Measurements from ENCODE around the gene LPIN3. TPM values are rescaled to one million over a fixed set of nuclear protein-coding genes. Genes with fewer than 3 reads are reported as not detected.

Gene LPIN3
- total and polyA plus RNA-seq, 7 donors: 0.57 to 3.0 (median 1.5) TPM

DNA sequence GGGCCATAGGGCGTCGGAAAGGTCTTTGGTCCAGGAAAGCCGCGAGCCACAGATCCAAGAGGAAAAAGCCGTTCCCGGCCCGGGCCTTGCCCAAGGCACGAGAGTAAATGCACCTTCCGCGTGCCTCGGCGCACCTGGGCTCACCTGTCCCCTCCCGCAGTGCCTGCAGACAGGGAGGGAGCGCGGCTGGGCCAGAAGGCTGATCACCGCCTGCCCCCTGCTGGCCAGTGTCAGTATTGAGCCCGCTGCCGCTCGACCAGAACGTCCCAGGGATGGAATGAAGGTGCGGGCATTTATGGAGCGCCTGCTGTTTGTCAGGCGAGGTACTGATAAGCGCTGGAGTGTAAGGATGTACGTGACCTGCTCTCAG, 679 bp upstream of the LPIN3 start:
- no peaks in the 10 kb centered on the region for H3K9me3 ChIP-seq
- H3K4me1 ChIP-seq: peaks cover 11% of the 10 kb centered on the region
- DNase-seq (peak; percentile 81 to 90), ATAC-seq (peak; percentile 84 to 93 (median 86))
- intact Hi-C loops (cut with DNase I): loop anchor here (1.0 to 10.0 kb wide), 8 partner anchors 71 to 375 kb away; no protein-coding TSS in a partner anchor
- 7 to 11% (median 7%) methylated on average over 25 of the region's 25 CpGs for WGBS, 3 donors
- peak overlapping the region; percentile 52 for H3K4me3 ChIP-seq
- H3K27me3 ChIP-seq (ENCODE audit: insufficient read depth in 3 of 3, low read length in 2 of 3): no peaks in the 10 kb centered on the region
- H3K27ac ChIP-seq: peak overlapping the region; percentile 60
- no peaks in the 10 kb centered on the region for H3K36me3 ChIP-seq (ENCODE audit: insufficient read depth in 1 of 2, low read depth in 1 of 2)
- TF ChIP-seq, protein P1, sequence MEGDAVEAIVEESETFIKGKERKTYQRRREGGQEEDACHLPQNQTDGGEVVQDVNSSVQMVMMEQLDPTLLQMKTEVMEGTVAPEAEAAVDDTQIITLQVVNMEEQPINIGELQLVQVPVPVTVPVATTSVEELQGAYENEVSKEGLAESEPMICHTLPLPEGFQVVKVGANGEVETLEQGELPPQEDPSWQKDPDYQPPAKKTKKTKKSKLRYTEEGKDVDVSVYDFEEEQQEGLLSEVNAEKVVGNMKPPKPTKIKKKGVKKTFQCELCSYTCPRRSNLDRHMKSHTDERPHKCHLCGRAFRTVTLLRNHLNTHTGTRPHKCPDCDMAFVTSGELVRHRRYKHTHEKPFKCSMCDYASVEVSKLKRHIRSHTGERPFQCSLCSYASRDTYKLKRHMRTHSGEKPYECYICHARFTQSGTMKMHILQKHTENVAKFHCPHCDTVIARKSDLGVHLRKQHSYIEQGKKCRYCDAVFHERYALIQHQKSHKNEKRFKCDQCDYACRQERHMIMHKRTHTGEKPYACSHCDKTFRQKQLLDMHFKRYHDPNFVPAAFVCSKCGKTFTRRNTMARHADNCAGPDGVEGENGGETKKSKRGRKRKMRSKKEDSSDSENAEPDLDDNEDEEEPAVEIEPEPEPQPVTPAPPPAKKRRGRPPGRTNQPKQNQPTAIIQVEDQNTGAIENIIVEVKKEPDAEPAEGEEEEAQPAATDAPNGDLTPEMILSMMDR (IDR thresholded peaks at IDR 0.05): peak; percentile 100

DNA sequence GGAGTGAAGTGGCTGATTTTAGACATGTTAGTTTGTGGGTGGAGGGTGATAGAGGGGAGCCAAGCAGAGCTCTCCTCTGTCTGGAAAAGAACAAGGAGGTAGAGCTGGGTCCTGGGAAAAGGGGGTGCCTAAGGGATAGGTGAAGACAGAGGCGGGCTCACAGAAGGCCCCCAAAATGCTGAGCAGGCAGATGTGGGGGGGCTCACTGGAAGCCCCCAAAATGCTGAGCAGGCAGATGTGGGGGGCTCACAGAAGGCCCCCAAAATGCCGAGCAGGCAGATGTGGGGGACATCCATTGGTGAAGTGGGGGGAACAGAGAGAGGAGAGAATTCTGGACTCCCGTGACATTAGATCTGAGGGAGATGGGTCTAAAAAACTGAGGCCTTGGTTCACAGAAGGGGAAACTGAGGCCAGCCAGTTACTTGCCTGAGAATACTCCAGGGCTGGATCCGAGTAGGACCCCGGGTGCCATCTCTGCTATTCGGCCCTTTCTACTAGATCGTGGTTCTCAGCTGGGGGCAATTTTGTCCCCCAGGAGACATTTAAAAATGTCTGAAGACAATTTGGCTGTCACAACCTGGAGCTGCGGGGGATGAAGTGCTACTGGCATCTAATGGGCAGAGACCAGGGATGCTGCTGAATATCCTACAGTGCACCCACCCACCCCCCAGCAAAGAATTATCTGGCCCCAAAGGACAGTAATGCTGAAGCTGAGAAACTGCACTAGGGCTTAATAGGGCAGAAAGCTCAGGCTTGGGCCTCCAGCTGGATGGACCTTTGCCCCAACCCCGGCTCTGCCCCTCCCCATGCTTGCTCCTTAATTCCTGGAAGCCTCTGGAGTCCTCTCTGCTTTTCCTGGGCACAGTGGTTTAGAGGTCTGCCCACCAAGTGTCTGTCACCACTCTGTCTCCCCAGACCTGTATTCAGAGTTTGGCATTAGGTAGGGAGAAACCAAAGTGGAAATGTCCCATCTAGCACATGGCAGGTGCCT, 2.1 kb downstream of the LPIN3 start:
- Histone ChIP-seq H3K27me3 (ENCODE audit: insufficient read depth in 3 of 3, low read length in 2 of 3) (no peaks in the 10 kb centered on the region), H3K27ac (no peak overlapping the region), H3K4me1 (peaks cover 6% of the 10 kb centered on the region), H3K36me3 (ENCODE audit: insufficient read depth in 1 of 2, low read depth in 1 of 2) (no peaks in the 10 kb centered on the region), H3K9me3 (no peaks in the 10 kb centered on the region), H3K4me3 (no peak overlapping the region)
- TF ChIP-seq, protein P1 (IDR thresholded peaks at IDR 0.05): no peak
- intact Hi-C loops (cut with DNase I): loop anchor here in 1 of 2 donors (5.0 kb wide), 1 partner anchor 95 kb away; no protein-coding TSS in a partner anchor
- DNase-seq (no peak), ATAC-seq (no peak)
- 91 to 95% (median 94%) methylated on average over 9 of the region's 9 CpGs for WGBS, 3 donors

DNA sequence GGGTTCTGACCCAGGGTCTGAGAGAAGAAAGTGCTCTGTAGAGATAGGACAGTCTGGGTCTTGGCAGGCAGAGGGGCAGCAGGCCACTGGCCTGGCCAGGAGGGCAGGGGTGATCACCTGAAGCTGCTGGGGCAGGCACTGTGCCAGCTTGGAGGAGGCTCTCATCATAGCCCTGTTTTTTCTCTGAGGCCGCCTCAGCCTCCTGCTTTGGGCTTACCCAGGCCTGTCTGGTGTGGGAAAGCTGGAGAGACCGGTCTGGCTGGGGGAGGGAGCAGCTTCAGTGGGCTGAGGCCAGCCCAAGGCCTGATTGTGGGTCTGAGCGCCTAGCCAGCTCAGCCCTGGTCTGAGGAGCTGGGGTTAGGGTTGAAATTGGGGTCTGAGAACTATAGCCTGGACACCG, 3.9 kb downstream of the LPIN3 start:
- ATAC-seq (no peak), DNase-seq (no peak)
- Histone ChIP-seq H3K36me3 (ENCODE audit: insufficient read depth in 1 of 2, low read depth in 1 of 2) (no peaks in the 10 kb centered on the region), H3K27ac (no peak overlapping the region), H3K4me1 (peaks cover 13% of the 10 kb centered on the region), H3K27me3 (ENCODE audit: insufficient read depth in 3 of 3, low read length in 2 of 3) (no peaks in the 10 kb centered on the region), H3K9me3 (no peaks in the 10 kb centered on the region), H3K4me3 (no peak overlapping the region)
- WGBS, 3 donors: 97 to 98% (median 97%) methylated on average over 4 of the region's 4 CpGs
- TF ChIP-seq, protein P1 (IDR thresholded peaks at IDR 0.05): no peak
- intact Hi-C loops (cut with DNase I): loop anchor here in 1 of 2 donors (5.0 kb wide), 1 partner anchor 97 kb away; no protein-coding TSS in a partner anchor

DNA sequence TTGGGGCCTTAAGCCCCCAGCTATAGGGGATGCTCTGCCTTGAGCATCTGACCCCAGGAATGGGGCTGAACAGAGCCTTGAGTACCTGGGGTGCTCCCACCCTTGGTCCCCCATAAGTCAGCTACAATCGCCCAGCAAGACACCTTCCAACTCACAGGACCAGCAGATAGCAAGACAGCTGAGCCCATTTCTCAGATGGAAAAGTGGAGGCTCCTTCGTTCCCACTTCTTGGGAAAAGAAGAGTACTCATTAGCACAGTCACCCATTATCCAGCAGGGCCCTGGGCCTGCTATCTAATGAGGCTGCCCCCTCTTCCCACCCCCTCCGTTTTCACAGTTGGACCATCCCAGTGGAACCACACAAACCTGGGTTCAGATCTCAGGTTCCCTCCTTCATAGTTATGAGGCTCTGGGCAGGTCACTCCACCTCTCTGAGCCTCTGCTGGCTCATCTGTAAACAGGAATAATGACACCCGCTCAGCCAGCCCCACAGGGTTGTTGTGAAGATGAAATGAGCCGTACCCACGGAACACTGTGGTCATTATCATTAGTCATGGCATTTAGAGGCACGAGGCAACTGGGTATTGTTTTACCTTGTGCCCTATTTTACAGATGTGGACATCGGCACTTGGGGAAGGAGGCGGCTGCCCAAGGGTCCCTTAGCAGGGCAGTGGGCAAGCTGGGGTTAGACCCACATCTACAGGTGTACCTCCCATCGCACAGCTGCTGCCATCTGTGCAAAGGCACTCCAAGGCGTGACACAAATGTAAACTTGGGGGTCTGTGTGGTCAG, 4.5 kb downstream of the LPIN3 start:
- no peak for DNase-seq

More for the DNA sequence above, 4.5 kb downstream of the LPIN3 start:
- no peak overlapping the region for H3K4me3 ChIP-seq
- TF ChIP-seq, protein P1 (IDR thresholded peaks at IDR 0.05): no peak
- no peaks in the 10 kb centered on the region for H3K36me3 ChIP-seq (ENCODE audit: insufficient read depth in 1 of 2, low read depth in 1 of 2)
- no peaks in the 10 kb centered on the region for H3K27me3 ChIP-seq (ENCODE audit: insufficient read depth in 3 of 3, low read length in 2 of 3)
- intact Hi-C loops (cut with DNase I): loop anchor here in 1 of 2 donors (5.0 kb wide), 1 partner anchor 98 kb away; no protein-coding TSS in a partner anchor
- H3K9me3 ChIP-seq: no peaks in the 10 kb centered on the region
- H3K4me1 ChIP-seq: peaks cover 7% of the 10 kb centered on the region
- no peak overlapping the region for H3K27ac ChIP-seq
- ATAC-seq: no peak
- 76 to 90% (median 80%) methylated on average over 11 of the region's 11 CpGs for WGBS, 3 donors
